ENCODE results near the gene SMOC2. TPM values are rescaled to one million over a fixed set of nuclear protein-coding genes. Genes with fewer than 3 reads are reported as not detected.

The SMOC2 gene
- total RNA-seq, 1 experiment from 2014 or later: 2.1 TPM

GRCh38 chr6:168514216-168514615 is 73.2 kb downstream of the SMOC2 start:
- Histone ChIP-seq H3K14ac (ENCODE audit: insufficient read depth, low read length) (no peak overlapping the region), H3K9ac (ENCODE audit: extremely low read depth, insufficient read length, low read length) (no peak overlapping the region), H4K8ac (replicated peaks; ENCODE audit: insufficient read length, low read depth, low read length) (no peak overlapping the region), H3K23ac (ENCODE audit: insufficient read length, low read depth, low read length) (no peak overlapping the region), H3K4me1 (ENCODE audit: insufficient read depth, low read length) (0 out of 2 replicates have a peak, but pooled peaks cover 4% of the 10 kb centered on the region), H3K4ac (ENCODE audit: low read depth, low read length) (no peak overlapping the region), H4K20me1 (ENCODE audit: control insufficient read depth, insufficient read depth, insufficient read length) (no peaks in the 10 kb centered on the region), H3K56ac (ENCODE audit: insufficient read length, low read depth, low read length) (no peak overlapping the region), H3K27ac (ENCODE audit: insufficient read length, low read depth, low read length) (no peak overlapping the region), H3T11ph (ENCODE audit: low read length) (no peak overlapping the region), H3K79me1 (ENCODE audit: insufficient read depth, low read depth, low read length, poor library complexity, severe bottlenecking) (no peaks in the 10 kb centered on the region), H3K27me3 (ENCODE audit: insufficient read depth, low read length) (no peaks in the 10 kb centered on the region), H2AFZ (ENCODE audit: low read length) (no peak overlapping the region), H2BK5ac (ENCODE audit: insufficient read length, low read length) (no peak overlapping the region), H2BK12ac (ENCODE audit: insufficient read length, low read depth, low read length) (no peak overlapping the region), H4K5ac (ENCODE audit: insufficient read length, low read depth, low read length) (no peak overlapping the region), H3K79me2 (ENCODE audit: insufficient read depth, low read length) (no peaks in the 10 kb centered on the region), H2AK5ac (ENCODE audit: insufficient read length, low read length) (no peak overlapping the region), H3K18ac (ENCODE audit: insufficient read length, low read depth, low read length) (no peak overlapping the region), H2BK15ac (ENCODE audit: low read depth, low read length) (no peak overlapping the region), H2BK20ac (ENCODE audit: low read depth, low read length, poor library complexity, severe bottlenecking) (no peak overlapping the region), H3K23me2 (ENCODE audit: insufficient read length, low read depth, low read length, poor library complexity, severe bottlenecking) (no peaks in the 10 kb centered on the region), H3K4me2 (ENCODE audit: insufficient read depth, insufficient read length, low read length) (no peak overlapping the region), H4K91ac (ENCODE audit: insufficient read length, low read depth, low read length) (no peak overlapping the region), H2BK120ac (ENCODE audit: low read depth, low read length, poor library complexity, severe bottlenecking) (no peak overlapping the region), H3K9me3 (ENCODE audit: control insufficient read depth, low read depth, low read length) (no peaks in the 10 kb centered on the region)
- Mint-ChIP-seq H3K9me3 (no peaks in the 10 kb centered on the region), H3K4me3 (no peak overlapping the region; a peak in 1 of 5 replicates), H3K4me1 (peaks cover 2 to 3% of the 10 kb centered on the region in 2 experiments), H3K27me3 (ENCODE audit: low read depth) (peaks cover 4% of the 10 kb centered on the region; the same call in 1 of the 2 replicates), H3K36me3 (ENCODE audit: insufficient read depth in 1 of 3, low read depth in 3 of 3) (no peaks in the 10 kb centered on the region; a peak in 1 of 7 replicates), H3K27ac (no peak overlapping the region)
- WGBS (ENCODE audit: extremely low coverage, insufficient read length, low lambda C conversion rate): no CpG with 5 or more reads among the region's 10 CpGs
- no peak for TF ChIP-seq CTCF (conservative IDR thresholded peaks at IDR 0.05)
- DNase-seq: no peak
